ENCODE data around the gene ALDH4A1.

Gene ALDH4A1

GRCh38 chr1:18941221-18942141, 39.1 kb upstream of the ALDH4A1 start:
- intact Hi-C loops (cut with DNase I): no loop called here

GRCh38 chr1:18940303-18941020, 38.1 kb upstream of the ALDH4A1 start:
- peak in 3 of 42 donors; percentile 19 to 76 (median 49) for DNase-seq
- intact Hi-C loops (cut with DNase I): no loop called here

More at GRCh38 chr1:18941221-18942141, 39.1 kb upstream of the ALDH4A1 start:
- peak; percentile 63 to 96 (median 88) for DNase-seq

- DNase-seq: no peak
- intact Hi-C loops (cut with DNase I): no loop called here
Measured at GRCh38 chr1:18939398-18940302, 37.3 kb upstream of the ALDH4A1 start.

- intact Hi-C loops (cut with DNase I): no loop called here
Measured at GRCh38 chr1:18938707-18939070, 36.3 kb upstream of the ALDH4A1 start.

GRCh38 chr1:18938008-18938706, 35.8 kb upstream of the ALDH4A1 start:
- no peak for DNase-seq
- intact Hi-C loops (cut with DNase I): no loop called here

More at GRCh38 chr1:18938707-18939070, 36.3 kb upstream of the ALDH4A1 start:
- DNase-seq: peak in 36 of 42 donors; percentile 50 to 87 (median 70)

GRCh38 chr1:18937539-18937938, 35.2 kb upstream of the ALDH4A1 start:
- no peak for DNase-seq
- intact Hi-C loops (cut with DNase I): no loop called here

GRCh38 chr1:18936814-18937481, 34.6 kb upstream of the ALDH4A1 start:
- intact Hi-C loops (cut with DNase I): no loop called here

GRCh38 chr1:18936471-18936813, 34.1 kb upstream of the ALDH4A1 start:
- no peak for DNase-seq
- intact Hi-C loops (cut with DNase I): no loop called here

More at GRCh38 chr1:18936814-18937481, 34.6 kb upstream of the ALDH4A1 start:
- no peak for DNase-seq

GRCh38 chr1:18934205-18935000, 32.0 kb upstream of the ALDH4A1 start:
- DNase-seq: no peak
- intact Hi-C loops (cut with DNase I): no loop called here

GRCh38 chr1:18932879-18933278, 30.5 kb upstream of the ALDH4A1 start:
- no peak for DNase-seq
- intact Hi-C loops (cut with DNase I): no loop called here

GRCh38 chr1:18932387-18932786, 30.0 kb upstream of the ALDH4A1 start:
- peak in 2 of 42 donors; percentile 61 to 78 for DNase-seq
- intact Hi-C loops (cut with DNase I): no loop called here

- intact Hi-C loops (cut with DNase I): no loop called here
- DNase-seq: no peak
Measured at GRCh38 chr1:18931730-18932129, 29.4 kb upstream of the ALDH4A1 start.

- no peak for DNase-seq
- intact Hi-C loops (cut with DNase I): no loop called here
Measured at GRCh38 chr1:18929686-18930085, 27.3 kb upstream of the ALDH4A1 start.

GRCh38 chr1:18928985-18929384, 26.6 kb upstream of the ALDH4A1 start:
- intact Hi-C loops (cut with DNase I): no loop called here
- DNase-seq: no peak

GRCh38 chr1:18928406-18928805, 26.1 kb upstream of the ALDH4A1 start:
- peak in 3 of 42 donors; percentile 48 to 52 (median 52) for DNase-seq
- intact Hi-C loops (cut with DNase I): no loop called here

GRCh38 chr1:18927654-18928272, 25.4 kb upstream of the ALDH4A1 start:
- DNase-seq: no peak
- intact Hi-C loops (cut with DNase I): no loop called here
